NCI-H345 treated with DMSO at 0.1 percent for 48 hours (cell line): ENCODE data around the gene LY86.

Experiments
- DNase-seq: peaks from one replicate; lab custom pipeline; 2025; ENCODE audit not compliant: unreplicated experiment; lab: John Stamatoyannopoulos, UW

LY86 gene

GRCh38 chr6:6588064-6588923, at the start of gene LY86:
Gene LY86 (plus strand): TSS chr6:6588720. CDS start chr6:6588735, 15 bp downstream.
- no peak for DNase-seq

- no peak for DNase-seq
Observed at GRCh38 chr6:6539036-6539435, 49.5 kb upstream of the LY86 start.

GRCh38 chr6:6542357-6542756, 46.2 kb upstream of the LY86 start:
- no peak for DNase-seq

- no peak for DNase-seq
Observed at GRCh38 chr6:6543181-6543879, 45.2 kb upstream of the LY86 start.

GRCh38 chr6:6545616-6546317, 42.8 kb upstream of the LY86 start:
- no peak for DNase-seq

- no peak for DNase-seq
Observed at GRCh38 chr6:6546318-6547109, 42.0 kb upstream of the LY86 start.

- DNase-seq, result peak; percentile 25
Observed at GRCh38 chr6:6547110-6547879, 41.2 kb upstream of the LY86 start.

- DNase-seq, result no peak
Observed at GRCh38 chr6:6556161-6556737, 32.3 kb upstream of the LY86 start.

GRCh38 chr6:6556738-6557503, 31.6 kb upstream of the LY86 start:
- DNase-seq, result no peak

GRCh38 chr6:6557504-6557839, 31.0 kb upstream of the LY86 start:
- DNase-seq, result no peak

GRCh38 chr6:6557886-6558285, 30.6 kb upstream of the LY86 start:
- DNase-seq, result no peak

- no peak for DNase-seq
Observed at GRCh38 chr6:6559994-6560570, 28.4 kb upstream of the LY86 start.

- DNase-seq, result no peak
Observed at GRCh38 chr6:6560909-6561308, 27.6 kb upstream of the LY86 start.

GRCh38 chr6:6564154-6564553, 24.4 kb upstream of the LY86 start:
- no peak for DNase-seq

GRCh38 chr6:6565069-6565468, 23.5 kb upstream of the LY86 start:
- DNase-seq, result no peak

- no peak for DNase-seq
Observed at GRCh38 chr6:6565488-6565887, 23.0 kb upstream of the LY86 start.

GRCh38 chr6:6566766-6567165, 21.8 kb upstream of the LY86 start:
- DNase-seq, result no peak

GRCh38 chr6:6569096-6569810, 19.3 kb upstream of the LY86 start:
- DNase-seq, result no peak
